ENCODE measurements around the gene HOXA11.

The HOXA11 gene

DNA sequence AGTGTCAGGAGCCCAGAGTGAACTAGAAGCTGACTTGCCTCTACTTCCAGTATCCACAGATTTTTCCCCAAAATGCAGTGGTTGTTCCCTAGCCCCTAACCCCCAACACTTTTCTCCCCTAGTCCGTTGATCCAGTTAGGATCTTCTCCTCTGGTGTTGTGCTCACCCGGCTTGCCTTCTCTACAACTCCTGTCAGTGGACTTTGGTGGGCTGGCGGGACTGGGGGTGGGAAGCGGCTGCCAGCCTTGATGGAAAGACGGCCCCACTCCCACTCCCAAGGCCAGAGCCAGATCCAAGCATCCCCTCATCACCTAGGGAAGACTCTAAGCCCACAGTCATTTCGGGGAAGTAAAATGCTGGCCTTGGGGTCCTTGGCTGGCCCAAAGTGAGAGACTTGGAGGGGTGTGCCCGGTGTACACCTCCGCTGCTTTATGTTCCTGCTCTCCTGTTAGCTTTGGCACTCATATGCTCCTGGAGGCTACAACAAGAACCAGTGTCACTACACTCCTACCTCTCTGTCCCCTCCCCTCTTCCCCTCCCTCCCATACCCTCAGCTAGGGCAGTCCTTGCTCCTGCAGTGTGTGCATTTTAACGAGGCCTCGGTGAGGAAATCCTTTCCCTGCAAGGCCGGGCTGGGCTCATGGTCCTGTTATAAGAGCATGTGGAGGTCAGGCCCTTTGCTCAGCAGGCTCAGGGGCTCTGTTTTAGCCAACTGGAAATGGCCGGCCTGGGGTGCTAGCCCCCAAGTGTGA is 10.0 kb downstream of the HOXA11 start:
- H3K4me3 ChIP-seq (ENCODE audit: control insufficient read depth, low read depth, low read length): no peak overlapping the region
- TF ChIP-seq, protein P1, sequence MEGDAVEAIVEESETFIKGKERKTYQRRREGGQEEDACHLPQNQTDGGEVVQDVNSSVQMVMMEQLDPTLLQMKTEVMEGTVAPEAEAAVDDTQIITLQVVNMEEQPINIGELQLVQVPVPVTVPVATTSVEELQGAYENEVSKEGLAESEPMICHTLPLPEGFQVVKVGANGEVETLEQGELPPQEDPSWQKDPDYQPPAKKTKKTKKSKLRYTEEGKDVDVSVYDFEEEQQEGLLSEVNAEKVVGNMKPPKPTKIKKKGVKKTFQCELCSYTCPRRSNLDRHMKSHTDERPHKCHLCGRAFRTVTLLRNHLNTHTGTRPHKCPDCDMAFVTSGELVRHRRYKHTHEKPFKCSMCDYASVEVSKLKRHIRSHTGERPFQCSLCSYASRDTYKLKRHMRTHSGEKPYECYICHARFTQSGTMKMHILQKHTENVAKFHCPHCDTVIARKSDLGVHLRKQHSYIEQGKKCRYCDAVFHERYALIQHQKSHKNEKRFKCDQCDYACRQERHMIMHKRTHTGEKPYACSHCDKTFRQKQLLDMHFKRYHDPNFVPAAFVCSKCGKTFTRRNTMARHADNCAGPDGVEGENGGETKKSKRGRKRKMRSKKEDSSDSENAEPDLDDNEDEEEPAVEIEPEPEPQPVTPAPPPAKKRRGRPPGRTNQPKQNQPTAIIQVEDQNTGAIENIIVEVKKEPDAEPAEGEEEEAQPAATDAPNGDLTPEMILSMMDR (conservative IDR thresholded peaks at IDR 0.05; ENCODE audit: control insufficient read depth, insufficient read depth, low read depth, low read length): no peak
- no peak for DNase-seq (ENCODE audit: low read depth)

DNA sequence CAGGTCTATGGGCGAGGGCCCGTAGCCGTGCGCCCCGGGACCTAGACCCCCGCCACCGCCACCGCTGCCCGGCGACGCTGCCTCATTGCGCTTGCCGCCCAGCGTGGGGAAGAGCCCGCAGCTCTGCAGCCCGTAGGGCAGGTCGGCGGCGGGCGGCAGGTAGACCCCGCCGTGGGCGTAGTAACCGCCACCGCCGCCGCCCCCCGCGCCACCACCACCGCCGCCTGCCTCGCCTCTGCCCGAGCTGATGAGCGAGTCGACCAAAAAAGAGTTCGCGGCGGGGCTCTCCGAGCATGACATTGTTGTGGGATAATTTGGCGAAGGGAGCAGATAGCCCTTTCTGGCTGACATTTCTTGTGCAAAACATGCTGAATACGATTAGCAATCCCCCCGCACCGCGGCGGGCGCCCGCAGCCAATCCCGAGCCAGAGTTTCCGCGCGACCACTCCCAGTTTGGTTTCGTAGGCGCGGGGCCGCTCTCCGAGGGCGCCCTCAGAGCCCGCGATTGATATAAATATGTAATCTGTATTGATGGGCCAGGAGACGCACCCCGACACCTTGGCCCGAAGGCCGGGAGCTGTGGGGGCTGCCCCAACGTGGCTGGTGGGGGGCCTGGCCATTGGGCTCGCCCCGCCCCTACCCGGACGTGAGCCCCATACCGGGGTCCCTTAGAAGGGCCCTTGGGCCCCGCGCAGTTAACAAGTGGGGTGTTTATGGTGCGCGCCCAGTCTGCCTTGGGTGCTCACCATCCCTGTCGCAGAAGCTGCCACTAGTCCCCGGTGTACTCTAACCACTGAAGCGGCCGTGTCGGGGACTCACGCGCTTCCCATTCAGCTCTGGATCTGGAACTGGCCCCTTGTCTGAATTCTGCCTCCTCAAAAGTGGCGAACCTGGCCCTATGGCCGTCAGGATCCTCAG is 10.8 kb downstream of the HOXA11 start, which contains the start of gene HOXA10:
Gene HOXA10, minus strand, starts transcription at position 365 of the 918 bp plus-strand sequence. Its CDS starts 14 bp downstream, at position 351.
- peak; percentile 10 for DNase-seq (ENCODE audit: low read depth)
- TF ChIP-seq, protein P1 (conservative IDR thresholded peaks at IDR 0.05; ENCODE audit: control insufficient read depth, insufficient read depth, low read depth, low read length): no peak

DNA sequence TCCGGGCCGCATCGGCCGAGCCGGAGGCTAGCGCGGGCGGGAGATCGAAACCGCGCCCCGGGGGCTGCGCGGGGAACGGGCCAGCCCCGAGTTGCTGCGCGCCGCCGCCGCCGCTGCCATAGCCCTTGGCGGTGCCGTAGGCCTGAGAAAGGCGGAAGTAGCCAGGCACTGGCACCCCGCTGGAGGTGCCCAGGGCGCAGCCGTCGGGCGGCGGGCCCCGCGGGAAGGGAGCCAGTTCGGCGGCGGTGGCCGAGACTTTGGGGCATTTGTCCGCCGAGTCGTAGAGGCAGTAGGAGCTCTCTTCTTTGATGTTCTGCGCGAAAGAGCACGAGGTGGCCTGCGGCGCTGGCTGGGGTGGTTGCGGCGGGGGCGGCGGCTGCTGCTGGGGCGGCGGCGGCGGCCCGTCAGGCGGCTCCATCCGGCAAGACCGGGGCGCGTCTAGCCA is 11.5 kb downstream of the HOXA11 start:
- H3K4me3 ChIP-seq (ENCODE audit: control insufficient read depth, low read depth, low read length): peak overlapping the region; percentile 60
- TF ChIP-seq, protein P1 (conservative IDR thresholded peaks at IDR 0.05; ENCODE audit: control insufficient read depth, insufficient read depth, low read depth, low read length): no peak
- DNase-seq (ENCODE audit: low read depth): no peak

More for the DNA sequence above, 10.8 kb downstream of the HOXA11 start, which contains the start of gene HOXA10:
- H3K4me3 ChIP-seq (ENCODE audit: control insufficient read depth, low read depth, low read length): peak within 1 kb of the TSS; percentile 60

DNA sequence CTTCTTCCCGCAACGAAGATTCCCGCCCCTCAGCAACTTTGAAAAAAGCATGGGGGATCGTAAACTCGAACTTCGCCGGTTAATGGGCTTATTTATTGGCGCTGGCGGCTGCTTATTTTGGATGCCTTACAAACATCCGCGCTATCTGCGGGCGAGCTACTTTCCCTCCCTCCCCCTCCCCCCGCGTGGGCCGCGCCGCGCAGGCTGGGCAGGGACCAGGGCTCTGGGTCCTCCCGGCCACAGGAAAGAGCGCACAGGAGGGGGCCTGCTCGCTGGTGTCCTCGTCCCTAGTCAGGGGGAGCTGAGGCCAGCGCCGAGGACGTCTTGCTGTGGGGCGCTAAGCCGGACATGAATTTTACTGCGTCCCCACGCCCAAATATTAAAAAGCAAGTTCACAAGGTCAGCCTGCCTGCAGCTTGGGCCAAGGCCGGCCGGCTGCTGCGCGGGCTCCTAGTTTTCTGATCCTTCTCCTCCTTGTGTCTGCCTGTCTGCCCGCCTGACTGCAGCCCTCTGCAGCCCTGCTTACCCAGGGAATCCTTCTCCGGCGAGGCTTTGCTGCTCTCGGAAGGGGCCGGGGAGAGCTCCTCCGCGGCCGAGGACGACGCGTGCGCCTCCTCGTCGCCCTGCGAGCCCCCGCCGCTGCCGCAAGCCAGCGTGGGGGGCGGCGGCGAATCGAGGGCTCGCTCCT is 12.1 kb downstream of the HOXA11 start:
- DNase-seq (ENCODE audit: low read depth): peak; percentile 71
- H3K4me3 ChIP-seq (ENCODE audit: control insufficient read depth, low read depth, low read length): peak overlapping the region; percentile 60
- TF ChIP-seq, protein P1 (conservative IDR thresholded peaks at IDR 0.05; ENCODE audit: control insufficient read depth, insufficient read depth, low read depth, low read length): no peak

DNA sequence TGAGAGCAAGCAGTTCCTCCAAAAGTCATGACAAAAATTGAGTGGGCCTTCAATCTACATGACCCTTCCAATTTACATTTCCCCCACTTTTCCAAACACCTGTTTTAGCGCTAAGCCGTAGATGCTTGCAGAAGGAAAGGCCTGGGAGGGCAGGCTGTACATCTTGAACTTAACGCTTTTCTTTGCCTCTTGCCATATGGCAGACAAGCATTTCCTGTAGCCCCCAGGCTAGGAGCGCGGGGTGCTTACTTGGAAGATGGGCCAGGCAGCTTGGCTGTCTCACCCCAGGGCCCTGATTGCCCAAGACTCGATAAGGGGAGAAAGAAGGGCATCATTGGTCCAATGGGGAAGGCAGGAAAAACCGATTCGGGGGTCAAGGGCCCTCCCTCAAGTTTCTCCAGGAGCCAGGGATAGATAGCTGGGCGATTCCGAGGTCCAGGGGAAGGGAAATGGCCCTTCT is 12.7 kb downstream of the HOXA11 start:
- H3K4me3 ChIP-seq (ENCODE audit: control insufficient read depth, low read depth, low read length): peak overlapping the region; percentile 60
- DNase-seq (ENCODE audit: low read depth): peak; percentile 45
- TF ChIP-seq, protein P1 (conservative IDR thresholded peaks at IDR 0.05; ENCODE audit: control insufficient read depth, insufficient read depth, low read depth, low read length): no peak
